ENCODE data around the gene MBTPS1.
A peak's percentile ranks its signal among the peaks of the same experiment; 100 is the strongest.
"Not testable (repeated sequence)": the region's sequence is repeated elsewhere in the genome, so short reads cannot be mapped to it uniquely, and the experiment has no call there.

Gene MBTPS1

GRCh38 chr16:84131117-84131516, 14.4 kb upstream of the MBTPS1 start:
- TF ChIP-seq JUND (IDR thresholded peaks at IDR 0.05; ENCODE audit: low read depth): no peak
- no peak for DNase-seq (ENCODE audit: low read depth in 1 of 2, low spot score in 1 of 2)
- in situ Hi-C loops (cut with HindIII; ENCODE audit: low pct_unique_long_range_greater_than_20kb, low sequenced_read_pairs): no loop called here

DNA sequence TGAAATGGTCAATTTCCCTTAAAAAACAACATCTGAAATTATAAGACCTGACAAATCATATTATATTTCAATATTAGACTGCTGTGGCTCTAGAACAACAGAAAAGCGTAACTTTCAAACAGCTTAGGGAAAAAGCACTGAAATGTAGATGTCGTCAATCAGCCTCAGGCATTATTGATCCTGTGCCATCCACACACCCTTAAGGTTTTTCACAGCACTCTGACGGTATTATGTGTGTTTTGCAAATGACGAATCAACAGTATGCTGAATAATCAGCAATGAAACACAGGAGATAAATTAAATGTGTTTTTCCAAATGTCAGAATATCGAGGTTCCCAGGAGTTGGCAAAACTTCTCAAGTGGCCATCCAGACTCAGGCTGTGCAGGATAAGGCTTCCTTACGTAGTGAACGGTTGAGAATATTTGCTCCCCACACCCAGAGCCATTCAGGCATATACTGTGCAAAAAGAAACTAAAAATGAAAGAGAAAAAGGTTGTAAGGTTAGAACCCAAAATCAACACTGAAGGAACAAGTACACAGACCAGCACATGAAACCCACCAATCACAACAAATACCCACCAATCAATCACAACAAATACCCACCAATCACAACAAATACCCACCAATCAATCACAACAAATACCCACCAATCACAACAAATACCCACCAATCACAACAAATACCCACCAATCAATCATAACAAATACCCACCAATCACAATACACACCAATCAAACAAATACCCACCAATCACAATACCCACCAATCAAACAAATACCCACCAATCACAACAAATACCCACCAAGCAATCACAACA, 7.7 kb upstream of the MBTPS1 start:
- in situ Hi-C loops (cut with HindIII; ENCODE audit: low pct_unique_long_range_greater_than_20kb, low sequenced_read_pairs): no loop called here
- no peak for DNase-seq (ENCODE audit: low read depth in 1 of 2, low spot score in 1 of 2)
- TF ChIP-seq JUND (IDR thresholded peaks at IDR 0.05; ENCODE audit: low read depth): no peak

GRCh38 chr16:84121007-84121406, 4.3 kb upstream of the MBTPS1 start:
- TF ChIP-seq JUND (IDR thresholded peaks at IDR 0.05; ENCODE audit: low read depth): no peak
- in situ Hi-C loops (cut with HindIII; ENCODE audit: low pct_unique_long_range_greater_than_20kb, low sequenced_read_pairs): no loop called here
- DNase-seq (ENCODE audit: low read depth in 1 of 2, low spot score in 1 of 2): no peak

DNA sequence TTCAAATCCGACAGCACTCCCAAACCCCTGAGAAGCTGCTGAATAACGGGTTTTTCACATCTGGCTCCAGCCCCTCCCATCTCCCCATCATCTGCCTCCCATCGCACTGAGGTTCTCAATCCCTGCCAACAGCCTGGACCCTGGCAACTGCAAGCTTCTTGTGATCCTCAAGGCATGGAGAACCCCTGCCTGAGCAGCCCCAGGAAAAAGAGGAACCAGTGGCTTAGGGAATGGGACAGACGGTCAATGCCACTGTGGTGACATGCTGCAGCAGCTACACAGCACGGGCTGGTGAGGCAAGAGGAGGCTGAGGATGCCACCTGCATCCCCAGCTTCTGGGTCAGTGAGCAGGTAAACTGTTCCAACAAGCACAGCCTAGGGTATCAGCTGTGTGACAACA, 3.3 kb upstream of the MBTPS1 start:
- no peak for DNase-seq (ENCODE audit: low read depth in 1 of 2, low spot score in 1 of 2)
- in situ Hi-C loops (cut with HindIII; ENCODE audit: low pct_unique_long_range_greater_than_20kb, low sequenced_read_pairs): no loop called here
- no peak for TF ChIP-seq JUND (IDR thresholded peaks at IDR 0.05; ENCODE audit: low read depth)

GRCh38 chr16:84119368-84119767, 2.6 kb upstream of the MBTPS1 start:
- in situ Hi-C loops (cut with HindIII; ENCODE audit: low pct_unique_long_range_greater_than_20kb, low sequenced_read_pairs): no loop called here
- TF ChIP-seq JUND (IDR thresholded peaks at IDR 0.05; ENCODE audit: low read depth): no peak
- DNase-seq (ENCODE audit: low read depth in 1 of 2, low spot score in 1 of 2): no peak

DNA sequence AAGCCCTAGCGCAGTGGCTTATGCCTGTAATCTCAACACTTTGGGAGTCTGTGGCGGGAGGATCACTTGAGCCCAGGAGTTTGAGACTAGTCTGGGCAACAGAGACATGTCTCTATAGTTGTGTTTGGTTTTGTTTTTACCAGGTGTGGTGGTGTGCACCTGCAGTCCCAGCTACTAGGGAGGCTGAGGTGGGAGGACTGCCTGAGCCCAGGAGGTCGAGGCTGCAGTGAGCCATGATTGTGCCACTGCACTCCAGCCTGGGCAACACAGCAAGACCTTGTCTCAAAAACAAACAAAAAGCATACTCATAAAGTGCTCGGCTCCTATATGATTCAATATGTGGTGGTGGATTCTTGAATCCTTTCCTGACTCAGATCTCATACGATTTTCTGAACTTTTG, 1.6 kb upstream of the MBTPS1 start:
- DNase-seq (ENCODE audit: low read depth in 1 of 2, low spot score in 1 of 2); in situ Hi-C loops (cut with HindIII; ENCODE audit: low pct_unique_long_range_greater_than_20kb, low sequenced_read_pairs): not testable (repeated sequence)

- in situ Hi-C loops (cut with HindIII; ENCODE audit: low pct_unique_long_range_greater_than_20kb, low sequenced_read_pairs): no loop called here
- no peak for DNase-seq (ENCODE audit: low read depth in 1 of 2, low spot score in 1 of 2)
- no peak for TF ChIP-seq JUND (IDR thresholded peaks at IDR 0.05; ENCODE audit: low read depth)
Observed at GRCh38 chr16:84117494-84117843, 727 bp upstream of the MBTPS1 start.

GRCh38 chr16:84115919-84116719, 623 bp downstream of the MBTPS1 start:
- no peak for TF ChIP-seq JUND (IDR thresholded peaks at IDR 0.05; ENCODE audit: low read depth)
- in situ Hi-C loops (cut with HindIII; ENCODE audit: low pct_unique_long_range_greater_than_20kb, low sequenced_read_pairs): no loop called here
- peak in 1 of 2 experiments; percentile 72 for DNase-seq (ENCODE audit: low read depth in 1 of 2, low spot score in 1 of 2)

GRCh38 chr16:84111949-84112348, 4.8 kb downstream of the MBTPS1 start:
- in situ Hi-C loops (cut with HindIII; ENCODE audit: low pct_unique_long_range_greater_than_20kb, low sequenced_read_pairs); DNase-seq (ENCODE audit: low read depth in 1 of 2, low spot score in 1 of 2): not testable (repeated sequence)

GRCh38 chr16:84111525-84111924, 5.2 kb downstream of the MBTPS1 start:
- in situ Hi-C loops (cut with HindIII; ENCODE audit: low pct_unique_long_range_greater_than_20kb, low sequenced_read_pairs): no loop called here
- no peak for TF ChIP-seq JUND (IDR thresholded peaks at IDR 0.05; ENCODE audit: low read depth)
- DNase-seq (ENCODE audit: low read depth in 1 of 2, low spot score in 1 of 2): no peak

DNA sequence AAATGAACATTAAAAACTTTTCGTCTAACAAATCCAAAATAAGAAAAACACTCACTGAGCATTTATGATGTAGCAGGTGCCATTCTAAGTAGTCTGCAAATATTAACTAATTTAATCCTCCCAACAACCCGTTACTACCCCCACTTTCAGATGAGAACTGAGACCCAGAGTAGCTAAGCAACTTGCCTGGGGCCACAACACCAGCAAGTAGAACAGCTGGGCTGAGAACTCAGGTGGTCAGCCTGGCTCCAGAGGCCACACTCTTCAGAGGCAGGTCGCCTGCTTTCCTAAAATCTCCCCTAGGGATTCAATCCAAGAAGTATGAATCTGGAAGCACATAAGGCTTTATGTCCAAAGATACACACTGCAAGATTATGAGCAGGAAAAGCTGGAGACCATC, 6.2 kb downstream of the MBTPS1 start:
- DNase-seq (ENCODE audit: low read depth in 1 of 2, low spot score in 1 of 2): no peak
- TF ChIP-seq JUND (IDR thresholded peaks at IDR 0.05; ENCODE audit: low read depth): no peak
- in situ Hi-C loops (cut with HindIII; ENCODE audit: low pct_unique_long_range_greater_than_20kb, low sequenced_read_pairs): no loop called here

DNA sequence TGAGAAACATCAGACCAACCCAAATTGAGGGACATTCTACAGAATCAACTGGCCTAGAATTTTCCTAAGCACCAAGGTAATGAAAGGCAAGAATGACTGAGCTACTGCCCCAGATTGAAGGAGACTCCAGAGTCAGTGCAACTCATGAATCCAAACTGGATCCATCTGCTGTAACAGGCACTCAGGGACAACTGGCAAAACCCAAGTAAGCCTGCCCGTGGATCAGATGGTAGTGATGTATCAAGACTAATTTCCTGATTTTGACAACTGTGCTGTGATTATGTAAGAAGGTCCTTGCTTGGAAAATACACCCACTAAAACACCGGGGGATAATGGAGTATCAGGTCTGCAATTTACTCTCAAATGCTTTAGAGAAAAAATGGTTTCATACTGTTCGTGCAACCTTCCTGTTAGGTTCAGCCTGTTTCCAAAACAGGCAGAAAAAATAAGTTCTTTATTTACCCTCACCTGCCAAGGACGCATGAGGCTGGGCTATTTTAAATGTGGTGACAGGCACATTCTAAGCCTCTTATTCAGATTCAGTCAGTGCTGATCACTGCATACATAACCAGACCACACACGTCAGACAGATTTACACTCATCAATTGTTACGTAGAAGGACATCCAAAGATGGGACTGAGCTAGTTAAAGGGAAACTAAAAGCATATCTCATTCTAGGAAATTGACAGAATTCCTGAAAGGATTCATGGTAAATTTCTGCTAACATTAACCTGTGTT, 7.0 kb downstream of the MBTPS1 start:
- no peak for DNase-seq (ENCODE audit: low read depth in 1 of 2, low spot score in 1 of 2)
- no peak for TF ChIP-seq JUND (IDR thresholded peaks at IDR 0.05; ENCODE audit: low read depth)
- in situ Hi-C loops (cut with HindIII; ENCODE audit: low pct_unique_long_range_greater_than_20kb, low sequenced_read_pairs): no loop called here

DNA sequence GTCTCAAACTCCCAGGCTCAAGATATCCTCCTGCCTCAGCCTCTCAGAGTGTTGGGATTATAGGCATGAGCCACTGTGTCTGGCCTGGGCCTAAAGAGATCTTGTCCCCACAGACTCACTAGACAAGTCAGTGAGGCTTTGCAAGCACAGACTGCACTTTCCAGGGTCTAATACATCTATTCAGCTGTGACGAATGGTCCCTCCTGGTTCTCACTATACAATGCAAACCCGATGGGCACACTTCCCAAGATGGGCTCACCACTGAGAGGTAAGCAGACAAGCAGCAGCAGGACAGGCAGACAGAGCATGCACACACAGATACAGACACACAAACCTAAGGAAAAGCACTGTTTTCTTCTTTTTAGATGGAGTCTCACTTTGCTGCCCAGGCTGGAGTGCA, 8.8 kb downstream of the MBTPS1 start:
- DNase-seq (ENCODE audit: low read depth in 1 of 2, low spot score in 1 of 2): no peak
- in situ Hi-C loops (cut with HindIII; ENCODE audit: low pct_unique_long_range_greater_than_20kb, low sequenced_read_pairs): no loop called here
- no peak for TF ChIP-seq JUND (IDR thresholded peaks at IDR 0.05; ENCODE audit: low read depth)
